Mesendoderm (in vitro differentiated cells): ENCODE results near the gene CTXN1.
"Not testable (repeated sequence)": the region's sequence is repeated elsewhere in the genome, so short reads cannot be mapped to it uniquely, and the experiment has no call there.

ENCODE experiments used
- DNase-seq: peaks from one replicate; pipeline ENCODE4 v3.0.0; 2013
- H2AK5ac ChIP-seq: 2 replicates; pipeline ENCODE4 v1.6.1; 2013; ENCODE audit warnings: low read length, inconsistent platforms
- H2BK120ac ChIP-seq: 2 replicates; pipeline ENCODE4 v1.6.1; 2013; ENCODE audit warnings: low read depth, mild to moderate bottlenecking, low read length, moderate library complexity, mixed read lengths
- H2BK15ac ChIP-seq: replicated peaks from 2 replicates; pipeline ENCODE4 v1.6.1; 2013; ENCODE audit warnings: low read depth, mild to moderate bottlenecking, moderate library complexity
- H2BK5ac ChIP-seq: 2 replicates; pipeline ENCODE4 v1.6.1; 2013; ENCODE audit warnings: low read length, inconsistent platforms
- H3K18ac ChIP-seq: 2 replicates; pipeline ENCODE4 v1.6.1; 2013; ENCODE audit warnings: mild to moderate bottlenecking, low read length, mixed read lengths
- H3K23ac ChIP-seq: one replicate; pipeline ENCODE4 v1.6.1; 2013; ENCODE audit warnings: low read length
- H3K27ac ChIP-seq: 2 replicates; pipeline ENCODE4 v1.5.1; 2013; ENCODE audit warnings: low read depth, mild to moderate bottlenecking, inconsistent platforms, low read length, moderate library complexity
- H3K27me3 ChIP-seq: 2 replicates; pipeline ENCODE4 v1.6.1; 2013; ENCODE audit warnings: low read length, control low read depth, mild to moderate bottlenecking, inconsistent platforms; ENCODE audit not compliant: insufficient read depth, poor library complexity
- H3K36me3 ChIP-seq: 2 replicates; pipeline ENCODE4 v1.6.1; 2013; ENCODE audit warnings: low read length, inconsistent platforms; ENCODE audit not compliant: control insufficient read depth, insufficient read depth
- H3K4ac ChIP-seq: one replicate; pipeline ENCODE4 v1.6.1; 2013; ENCODE audit warnings: low read depth, mild to moderate bottlenecking, low read length, moderate library complexity
- H3K4me1 ChIP-seq: 2 replicates; pipeline ENCODE4 v1.6.1; 2013; ENCODE audit warnings: low read depth, low read length, inconsistent platforms; ENCODE audit not compliant: control insufficient read depth
- H3K4me2 ChIP-seq: 2 replicates; pipeline ENCODE4 v1.6.1; 2013; ENCODE audit warnings: low read length
- H3K4me3 ChIP-seq: 2 replicates; pipeline ENCODE4 v1.5.1; 2013; ENCODE audit warnings: mild to moderate bottlenecking, low read length
- H3K56ac ChIP-seq: one replicate; pipeline ENCODE4 v1.6.1; 2013; ENCODE audit warnings: low read length
- H3K79me1 ChIP-seq: 2 replicates; pipeline ENCODE4 v1.6.1; 2013; ENCODE audit warnings: low read length, inconsistent platforms
- H3K79me2 ChIP-seq: 2 replicates; pipeline ENCODE4 v1.6.1; 2013; ENCODE audit warnings: mild to moderate bottlenecking, low read length; ENCODE audit not compliant: control insufficient read depth, insufficient read depth
- H3K9ac ChIP-seq: 2 replicates; pipeline ENCODE4 v1.6.1; 2013; ENCODE audit warnings: low read length, inconsistent platforms
- H4K5ac ChIP-seq: one replicate; pipeline ENCODE4 v1.6.1; 2013; ENCODE audit warnings: low read length
- H4K8ac ChIP-seq: one replicate; pipeline ENCODE4 v1.6.1; 2013; ENCODE audit warnings: low read depth, mild to moderate bottlenecking, control low read depth, low read length, moderate library complexity
- WGBS: extraction: QIAGEN DNeasy Blood & Tissue Kit; methylation state at CpG from one replicate; pipeline ENCODE4 v1.1.7; 2013; ENCODE audit warnings: low lambda C conversion rate, missing lambda C conversion rate; ENCODE audit not compliant: insufficient coverage; ENCODE audit errors: extremely low coverage; 5-methylcytosine and 5-hydroxymethylcytosine counted together

Gene CTXN1

GRCh38 chr19:7894612-7895309, 31.2 kb downstream of the CTXN1 start:
- H3K79me1 ChIP-seq = no peaks in the 10 kb centered on the region
- H2BK120ac ChIP-seq = no peak overlapping the region
- no peak overlapping the region for H4K5ac ChIP-seq
- no peaks in the 10 kb centered on the region for H3K27me3 ChIP-seq
- no peak for DNase-seq
- H3K4ac ChIP-seq = no peak overlapping the region
- H3K36me3 ChIP-seq = no peaks in the 10 kb centered on the region
- H3K4me1 ChIP-seq = no peaks in the 10 kb centered on the region
- H3K79me2 ChIP-seq = no peaks in the 10 kb centered on the region
- H3K56ac ChIP-seq = no peak overlapping the region
- no peak overlapping the region for H2BK5ac ChIP-seq
- H3K23ac ChIP-seq = no peak overlapping the region
- H2BK15ac ChIP-seq = no peak overlapping the region
- no peak overlapping the region for H2AK5ac ChIP-seq
- no peak overlapping the region for H3K27ac ChIP-seq
- no peak overlapping the region for H3K4me3 ChIP-seq
- no peak overlapping the region for H3K9ac ChIP-seq
- WGBS = no CpG with 5 or more reads among the region's 18 CpGs
- no peak overlapping the region for H3K18ac ChIP-seq
- no peak overlapping the region for H4K8ac ChIP-seq
- H3K4me2 ChIP-seq = no peak overlapping the region

GRCh38 chr19:7893362-7894101, 32.4 kb downstream of the CTXN1 start:
- not testable (repeated sequence) for H4K5ac ChIP-seq, H2BK15ac ChIP-seq, H2AK5ac ChIP-seq, H3K4me3 ChIP-seq, H4K8ac ChIP-seq, H3K23ac ChIP-seq, H3K27me3 ChIP-seq, H3K4ac ChIP-seq, H3K4me2 ChIP-seq, DNase-seq, H3K56ac ChIP-seq, H3K4me1 ChIP-seq, H3K36me3 ChIP-seq, H3K9ac ChIP-seq, H2BK5ac ChIP-seq, H3K79me1 ChIP-seq, H3K27ac ChIP-seq, H2BK120ac ChIP-seq, H3K79me2 ChIP-seq, H3K18ac ChIP-seq
- no CpG with 5 or more reads among the region's 18 CpGs for WGBS

- H3K27ac ChIP-seq = no peak overlapping the region
- no CpG with 5 or more reads among the region's 8 CpGs for WGBS
- H3K9ac ChIP-seq = peak overlapping the region; percentile 71
Observed at GRCh38 chr19:7888826-7889217, 37.1 kb downstream of the CTXN1 start.

GRCh38 chr19:7888145-7888825, 37.6 kb downstream of the CTXN1 start, which contains the start of gene LRRC8E:
Gene LRRC8E, plus strand, starts transcription at chr19:7888510. Its CDS starts 7,094 bp downstream, at chr19:7895604.
- Histone ChIP-seq H3K9ac (peak within 1 kb of the TSS; percentile 71), H3K18ac (peak within 1 kb of the TSS; percentile 78), H3K56ac (peak within 1 kb of the TSS; percentile 92), H2AK5ac (no peak within 1 kb of the TSS), H4K8ac (no peak within 1 kb of the TSS), H2BK5ac (no peak within 1 kb of the TSS), H2BK120ac (no peak within 1 kb of the TSS), H3K36me3 (no peaks in the 10 kb centered on the region), H3K79me1 (no peaks in the 10 kb centered on the region), H4K5ac (no peak within 1 kb of the TSS), H3K4me3 (peak within 1 kb of the TSS; percentile 32), H3K4me2 (peak within 1 kb of the TSS; percentile 64), H3K4ac (no peak within 1 kb of the TSS), H3K27me3 (no peaks in the 10 kb centered on the region), H3K23ac (peak within 1 kb of the TSS; percentile 66), H3K4me1 (no peaks in the 10 kb centered on the region), H3K79me2 (no peaks in the 10 kb centered on the region), H2BK15ac (no peak within 1 kb of the TSS), H3K27ac (no peak within 1 kb of the TSS)
- peak; percentile 84 for DNase-seq
- WGBS = no CpG with 5 or more reads among the region's 53 CpGs

More at GRCh38 chr19:7888826-7889217, 37.1 kb downstream of the CTXN1 start:
- Histone ChIP-seq H2BK5ac (no peak overlapping the region), H3K36me3 (no peaks in the 10 kb centered on the region), H3K27me3 (no peaks in the 10 kb centered on the region), H3K79me2 (no peaks in the 10 kb centered on the region), H2BK120ac (no peak overlapping the region), H3K79me1 (no peaks in the 10 kb centered on the region), H3K4me1 (no peaks in the 10 kb centered on the region), H3K23ac (peak overlapping the region; percentile 66), H3K4ac (no peak overlapping the region), H3K18ac (peak overlapping the region; percentile 78), H4K5ac (no peak overlapping the region), H2BK15ac (no peak overlapping the region), H3K4me2 (peak overlapping the region; percentile 64), H3K4me3 (peak overlapping the region; percentile 32), H4K8ac (no peak overlapping the region), H2AK5ac (no peak overlapping the region), H3K56ac (peak overlapping the region; percentile 92)
- DNase-seq = no peak

- Histone ChIP-seq H3K18ac (no peak overlapping the region), H3K27ac (no peak overlapping the region), H3K9ac (peak overlapping the region; percentile 49), H3K36me3 (no peaks in the 10 kb centered on the region), H2BK5ac (no peak overlapping the region), H3K79me1 (no peaks in the 10 kb centered on the region), H4K8ac (no peak overlapping the region), H4K5ac (no peak overlapping the region), H2BK15ac (no peak overlapping the region), H2BK120ac (no peak overlapping the region), H3K4me3 (no peak overlapping the region), H3K79me2 (no peaks in the 10 kb centered on the region), H3K4me1 (no peaks in the 10 kb centered on the region), H3K56ac (peak overlapping the region; percentile 80), H2AK5ac (no peak overlapping the region), H3K4me2 (no peak overlapping the region), H3K27me3 (no peaks in the 10 kb centered on the region), H3K23ac (no peak overlapping the region), H3K4ac (no peak overlapping the region)
- no peak for DNase-seq
- no CpG with 5 or more reads among the region's 16 CpGs for WGBS
Observed at GRCh38 chr19:7887408-7888144, 38.4 kb downstream of the CTXN1 start.
